IPS-11a (cell line): ENCODE measurements around the gene TLE2.
A peak's percentile ranks its signal among the peaks of the same experiment; 100 is the strongest.
"Not testable (repeated sequence)": the region's sequence is repeated elsewhere in the genome, so short reads cannot be mapped to it uniquely, and the experiment has no call there.

ENCODE experiments used
- H3K4me3 ChIP-seq: one replicate; pipeline ENCODE4 v1.5.1; 2013; ENCODE audit warnings: low read depth, low read length, control low read depth

TLE2 gene

GRCh38 chr19:2988568-2988967 is 40.5 kb downstream of the TLE2 start:
- no peak overlapping the region for H3K4me3 ChIP-seq

DNA sequence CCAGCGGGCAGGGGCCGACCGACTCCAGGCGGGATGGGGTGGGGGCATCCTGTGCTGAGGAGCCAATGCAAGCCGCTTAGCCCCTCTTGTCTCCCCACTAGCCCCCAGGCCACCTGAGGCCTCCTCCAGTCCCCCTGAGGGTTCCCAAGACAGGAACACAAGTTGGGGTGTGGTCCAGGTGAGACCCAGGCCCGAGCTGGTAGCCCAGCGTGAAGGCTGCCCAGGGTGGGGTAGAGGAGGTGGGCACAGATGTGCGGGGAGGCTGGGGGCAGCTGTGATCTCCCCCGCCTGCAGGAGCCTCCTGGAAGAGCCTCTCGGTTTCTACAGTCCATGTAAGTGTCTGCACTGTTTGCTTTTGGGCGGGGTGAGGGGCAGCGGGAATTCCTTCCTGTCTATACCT is 41.3 kb downstream of the TLE2 start:
- H3K4me3 ChIP-seq = no peak overlapping the region

- H3K4me3 ChIP-seq = no peak overlapping the region
Observed at GRCh38 chr19:2986951-2987524, 42.0 kb downstream of the TLE2 start.

DNA sequence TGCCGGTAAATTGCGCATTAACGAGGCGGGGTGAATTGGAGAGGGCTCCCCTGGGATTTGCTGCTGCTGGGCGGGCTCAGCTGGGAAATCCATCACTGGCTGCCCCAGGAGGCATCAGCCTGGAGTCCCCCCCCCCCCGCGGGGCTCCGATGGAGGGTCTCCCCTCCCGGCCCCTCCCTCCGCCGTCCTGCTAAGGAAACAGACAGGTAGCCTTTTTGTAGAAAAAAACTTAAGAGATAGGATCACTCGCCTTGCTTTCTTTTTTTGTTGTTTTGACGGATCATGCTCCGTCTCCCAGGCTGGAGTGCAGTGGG is 44.9 kb downstream of the TLE2 start:
- no peak overlapping the region for H3K4me3 ChIP-seq

GRCh38 chr19:2983351-2984214 is 45.5 kb downstream of the TLE2 start:
- no peak overlapping the region for H3K4me3 ChIP-seq

- no peak overlapping the region for H3K4me3 ChIP-seq
Observed at GRCh38 chr19:2982983-2983350, 46.1 kb downstream of the TLE2 start.

DNA sequence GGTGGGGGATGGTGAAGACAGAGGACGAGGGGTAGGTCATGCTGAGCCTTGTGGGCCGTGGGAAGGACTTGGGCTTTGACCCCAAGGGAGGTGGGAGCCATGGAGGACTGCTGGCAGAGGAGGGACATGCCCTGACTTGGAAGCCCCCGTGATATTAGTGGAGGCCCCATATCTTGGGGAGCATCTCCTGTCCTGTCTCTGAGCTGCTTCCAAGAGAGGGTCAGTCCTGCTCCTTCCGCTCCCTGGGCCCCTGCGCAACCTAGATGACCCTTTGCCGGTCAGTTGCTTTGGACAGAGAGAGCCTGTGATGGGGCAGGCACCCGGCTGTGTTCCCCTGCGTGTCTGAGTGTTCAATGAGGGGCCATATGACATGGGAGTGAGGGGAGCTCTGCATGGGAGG is 46.5 kb downstream of the TLE2 start:
- no peak overlapping the region for H3K4me3 ChIP-seq

DNA sequence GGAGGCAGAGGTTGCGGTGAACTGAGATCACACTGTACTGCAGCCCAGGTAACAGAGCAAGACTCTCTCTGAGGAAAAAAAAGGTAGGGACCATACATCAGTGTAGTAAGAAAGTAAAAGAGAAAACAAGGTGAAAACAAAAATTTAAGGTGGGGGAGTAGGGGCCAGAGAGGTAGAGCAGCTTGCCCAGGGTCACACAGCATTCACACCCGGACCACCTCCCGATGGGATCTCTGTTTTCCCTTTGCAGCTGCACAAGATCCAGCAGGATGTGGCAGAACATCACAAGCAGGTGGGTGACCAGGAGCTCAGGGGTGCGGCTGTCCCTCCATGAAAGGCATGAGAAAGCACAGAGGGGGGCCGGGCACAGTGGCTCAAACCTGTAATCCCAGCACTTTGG is 47.2 kb downstream of the TLE2 start:
- no peak overlapping the region for H3K4me3 ChIP-seq

DNA sequence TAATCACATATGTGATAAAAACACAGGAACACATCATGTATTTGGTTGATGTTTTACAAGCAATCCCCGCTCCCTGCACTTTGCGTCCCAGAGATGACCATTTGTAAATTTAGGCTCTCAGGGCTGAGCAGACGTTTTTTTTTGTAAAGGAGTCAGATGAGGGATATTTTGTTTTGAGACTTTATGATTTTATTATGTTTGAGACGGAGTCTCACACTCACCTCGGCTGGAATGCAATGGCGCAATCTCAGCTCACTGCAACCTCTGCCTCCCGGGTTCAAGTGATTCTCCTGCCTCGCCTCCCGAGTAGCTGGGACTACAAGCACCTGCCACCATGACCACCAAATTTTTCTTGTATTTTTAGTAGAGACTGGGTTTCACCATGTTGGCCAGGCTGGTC is 50.3 kb downstream of the TLE2 start:
- no peak overlapping the region for H3K4me3 ChIP-seq

GRCh38 chr19:2978166-2978767 is 50.8 kb downstream of the TLE2 start:
- no peak overlapping the region for H3K4me3 ChIP-seq

DNA sequence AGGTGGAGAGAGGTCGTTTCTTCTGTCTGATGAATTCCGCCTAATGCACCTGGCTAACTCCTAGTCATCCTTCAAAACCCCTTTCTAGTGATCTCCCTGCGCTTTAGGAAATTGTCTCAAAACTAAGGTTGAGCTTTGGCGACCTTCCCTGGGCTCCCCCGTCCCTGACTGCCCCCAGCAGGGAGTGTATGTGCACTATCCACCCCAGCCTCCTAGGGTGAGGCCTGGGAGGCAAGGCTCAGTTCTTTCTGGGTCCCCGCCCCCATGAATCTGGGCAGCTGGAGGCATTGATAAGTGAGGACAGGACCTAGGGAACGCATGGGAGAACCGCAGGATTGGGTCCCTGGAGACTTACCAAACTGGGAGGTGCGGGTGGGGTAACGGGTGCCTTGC is 51.3 kb downstream of the TLE2 start:
- H3K4me3 ChIP-seq = peak overlapping the region; percentile 35

- peak within 1 kb of the TSS; percentile 43 for H3K4me3 ChIP-seq
Observed at GRCh38 chr19:2977001-2977745, 51.9 kb downstream of the TLE2 start, which contains the start of gene TLE6. TLE6 (plus strand) TSS chr19:2977564; CDS start chr19:2978234, 670 bp downstream.

GRCh38 chr19:2976609-2977000 is 52.5 kb downstream of the TLE2 start:
- peak overlapping the region; percentile 43 for H3K4me3 ChIP-seq

DNA sequence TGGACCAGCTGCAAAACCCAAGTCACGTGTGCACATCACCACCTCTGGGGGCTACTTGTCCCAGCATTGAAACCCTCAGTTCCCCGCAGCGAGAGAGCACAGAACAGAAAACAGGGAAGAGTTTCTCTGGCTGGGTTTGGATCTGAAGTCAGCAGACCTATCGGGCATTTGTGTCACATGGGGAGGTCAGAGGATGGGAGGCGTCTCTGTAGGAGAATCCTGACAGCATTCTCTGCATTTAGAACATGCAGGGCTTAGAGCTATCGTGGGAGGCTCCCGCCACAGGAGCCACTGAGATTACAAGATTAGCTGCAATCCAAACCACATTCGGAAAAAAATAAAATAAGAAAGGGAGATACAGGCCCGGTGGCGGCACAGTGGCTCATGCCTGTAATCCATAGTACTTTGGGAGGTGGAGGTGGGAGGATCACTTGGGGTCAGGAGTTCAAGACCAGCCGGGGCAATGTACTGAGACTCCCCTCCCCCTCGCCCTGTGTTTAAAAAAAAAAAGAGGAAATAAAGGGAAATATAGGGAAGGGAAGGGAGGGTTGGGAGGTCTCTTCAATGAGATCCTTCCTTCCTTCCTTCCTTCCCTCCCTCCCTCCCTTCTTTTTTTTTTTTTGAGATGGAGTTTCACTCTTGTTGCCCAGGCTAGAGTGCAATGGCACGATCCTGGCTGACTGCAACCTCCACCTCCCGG is 54.6 kb downstream of the TLE2 start:
- H3K4me3 ChIP-seq = no peak overlapping the region

- no peak overlapping the region for H3K4me3 ChIP-seq
Observed at GRCh38 chr19:2973229-2973628, 55.9 kb downstream of the TLE2 start.

DNA sequence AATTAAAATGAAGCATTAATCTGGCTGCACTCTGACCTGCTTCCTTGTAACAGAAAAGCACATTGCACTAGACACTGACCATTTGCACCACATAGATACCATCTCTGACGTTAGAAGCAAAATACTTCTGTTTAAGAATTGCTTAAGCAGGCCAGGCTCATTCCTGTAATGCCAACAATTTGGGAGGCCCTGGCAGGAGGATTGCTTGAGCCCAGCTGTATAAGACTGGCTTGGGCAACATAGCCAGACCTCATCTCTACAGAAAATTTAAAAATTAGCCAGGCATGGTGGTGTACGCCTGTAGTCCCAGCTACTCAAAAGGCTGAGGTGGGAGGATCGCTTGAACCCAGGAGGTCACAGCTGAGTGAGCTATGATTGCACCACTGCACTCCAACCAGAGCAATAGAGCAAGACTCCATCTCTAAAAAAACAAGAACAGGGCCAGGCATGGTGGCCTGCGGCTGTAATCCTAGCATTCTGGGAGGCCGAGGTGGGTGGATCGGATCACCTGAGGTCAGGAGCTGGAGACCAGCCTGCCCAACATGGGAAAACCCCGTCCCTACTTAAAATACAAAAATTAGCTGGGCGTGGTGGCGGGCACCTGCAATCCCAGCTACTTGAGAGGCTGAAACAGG is 58.8 kb downstream of the TLE2 start:
- H3K4me3 ChIP-seq = no peak overlapping the region

GRCh38 chr19:2969104-2969504 is 60.0 kb downstream of the TLE2 start:
- no peak overlapping the region for H3K4me3 ChIP-seq

GRCh38 chr19:2967972-2968371 is 61.1 kb downstream of the TLE2 start:
- H3K4me3 ChIP-seq = no peak overlapping the region

GRCh38 chr19:2964874-2965273 is 64.2 kb downstream of the TLE2 start:
- H3K4me3 ChIP-seq = no peak overlapping the region

DNA sequence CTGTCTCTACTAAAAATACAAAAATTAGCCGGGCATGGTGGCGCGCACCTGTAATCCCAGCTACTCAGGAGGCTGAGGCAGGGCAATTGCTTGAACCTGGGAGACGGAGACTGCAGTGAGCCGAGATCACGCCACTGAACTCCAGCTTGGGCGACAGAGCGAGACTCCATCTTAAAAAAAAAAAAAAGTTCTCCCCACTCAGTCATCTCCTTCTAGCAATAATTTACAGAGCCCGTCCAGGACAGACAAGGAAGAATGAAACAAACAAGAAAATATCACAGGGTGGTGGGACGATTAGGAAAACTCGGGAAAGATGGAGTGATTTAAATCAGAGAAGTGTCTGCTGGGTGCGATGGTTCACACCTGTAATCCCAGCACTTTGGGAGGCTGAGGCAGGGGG is 65.4 kb downstream of the TLE2 start:
- H3K4me3 ChIP-seq = not testable (repeated sequence)

DNA sequence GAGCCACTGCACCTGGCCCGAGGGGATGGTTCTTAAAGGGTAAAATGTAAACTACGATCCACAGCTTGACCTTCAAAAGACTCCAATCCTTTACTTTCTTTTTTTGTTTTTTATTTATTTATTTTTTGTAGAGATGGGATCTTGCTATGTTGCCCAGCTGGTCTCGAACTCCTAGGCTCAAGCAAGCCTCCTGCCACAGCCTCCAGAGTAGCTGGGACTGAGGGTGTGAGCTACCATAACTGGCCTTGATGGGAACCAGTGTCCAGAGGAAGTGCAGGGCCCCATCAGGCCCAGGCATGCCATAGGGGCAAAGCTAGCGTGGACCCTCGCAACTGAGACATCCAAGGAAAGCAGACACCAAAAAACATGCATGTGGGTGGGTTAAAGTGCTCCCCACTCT is 66.0 kb downstream of the TLE2 start:
- no peak overlapping the region for H3K4me3 ChIP-seq
